ENCODE data around the gene NOLC1. TPM values are rescaled to one million over a fixed set of nuclear protein-coding genes. Genes with fewer than 3 reads are reported as not detected.

NOLC1 gene
- total RNA-seq (10 to 100 TPM; 45.1 to 98.5 (median 58.8) TPM), polyA plus RNA-seq (10 to 100 TPM; 54.5 to 91.6 TPM), total RNA-seq (107 reads per million, percentile 85 among the genes with 10 or more reads in this experiment)

DNA sequence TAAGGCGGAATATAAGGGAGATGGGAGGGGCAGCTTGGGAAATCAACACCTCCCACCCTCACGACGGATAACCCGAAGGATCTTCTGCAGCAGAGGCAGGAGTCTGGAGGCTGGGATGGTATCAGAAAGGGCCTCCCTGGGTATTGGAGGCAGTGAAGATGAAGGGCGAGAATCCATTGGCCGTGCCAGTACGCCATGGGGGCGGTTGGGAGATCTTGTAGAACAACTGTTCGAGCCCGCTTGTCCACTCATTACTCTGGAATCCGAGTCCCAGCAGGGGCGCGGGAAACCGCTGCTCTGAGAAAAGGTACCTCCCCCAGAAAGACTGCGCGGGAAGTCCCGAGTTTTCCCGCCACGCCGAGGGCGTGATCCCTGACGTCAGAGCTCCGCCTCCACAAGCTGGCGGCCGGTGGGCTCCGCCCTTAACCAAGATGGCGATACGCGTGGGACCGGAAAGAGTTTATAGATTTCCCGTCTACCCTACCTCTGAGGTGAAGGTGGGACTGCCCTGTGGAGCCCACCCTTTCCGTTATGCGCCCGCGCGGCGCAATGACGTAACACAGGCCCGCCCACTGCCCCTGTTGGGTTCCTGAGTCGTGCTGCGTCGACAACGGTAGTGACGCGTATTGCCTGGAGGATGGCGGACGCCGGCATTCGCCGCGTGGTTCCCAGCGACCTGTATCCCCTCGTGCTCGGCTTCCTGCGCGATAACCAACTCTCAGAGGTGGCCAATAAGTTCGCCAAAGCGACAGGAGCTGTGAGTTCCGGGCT is at the start of gene NOLC1:
Gene NOLC1 (plus strand): TSS at position 616 of the 771 bp plus-strand sequence. CDS start 22 bp downstream, at position 638.
- Histone ChIP-seq H3K36me3 (ENCODE audit: control insufficient read depth in 2 of 3, insufficient read depth in 3 of 3, low read length in 3 of 3) (peaks cover 9 to 40% (median 12%) of the 10 kb centered on the region in 3 experiments), H3K9me3 (ENCODE audit: control insufficient read depth in 2 of 3, low read length in 3 of 3) (no peaks in the 10 kb centered on the region), H3K27me3 (ENCODE audit: control insufficient read depth in 2 of 2, insufficient read depth in 2 of 2, low read length in 2 of 2) (no peaks in the 10 kb centered on the region), H3K4me1 (ENCODE audit: control insufficient read depth in 2 of 2, insufficient read depth in 2 of 2, low read length in 2 of 2) (peaks cover 11 to 16% of the 10 kb centered on the region in 2 donors), H3K4me3 (ENCODE audit: low read length) (peak within 1 kb of the TSS; percentile 87), H3K27ac (ENCODE audit: low read depth, low read length) (peak within 1 kb of the TSS; percentile 94)
- Mint-ChIP-seq H3K27me3 (peaks cover 0 to 4% (median 0%) of the 10 kb centered on the region in 5 donors), H3K36me3 (peaks cover 6 to 30% (median 13%) of the 10 kb centered on the region in 5 donors), H3K9me3 (no peaks in the 10 kb centered on the region), H3K27ac (peak within 1 kb of the TSS; percentile 91 to 98 (median 96)), H3K4me3 (peak within 1 kb of the TSS; percentile 91 to 98 (median 96)), H3K4me1 (peaks cover 28 to 58% (median 43%) of the 10 kb centered on the region in 7 donors)
- ChIA-PET CTCF (interaction anchor here (1.2 kb wide), 1 partner anchor 20 kb away, joined by 5 read pairs; the partner anchor contains the start of gene PPRC1), POLR2A (interaction anchor here (0.6 to 2.1 kb wide), 19 partner anchors 8 to 1247 kb away, joined by 3 to 10 read pairs (median 5); partner anchors contain the start of genes CNNM2, HPS6, OGA and PPRC1)
- ATAC-seq (peak; percentile 97), DNase-seq (peak; percentile 95 to 100 (median 100))
- intact Hi-C loops (cut with micrococcal nuclease) = loop anchor here (1.0 to 5.0 kb wide), 25 partner anchors 17 to 1092 kb away; partner anchors contain the start of genes ARMH3 (in 2 of the 2), GBF1 (in 2 of the 2), HPS6 (in 2 of the 2) and LDB1 (in 2 of the 2)

DNA sequence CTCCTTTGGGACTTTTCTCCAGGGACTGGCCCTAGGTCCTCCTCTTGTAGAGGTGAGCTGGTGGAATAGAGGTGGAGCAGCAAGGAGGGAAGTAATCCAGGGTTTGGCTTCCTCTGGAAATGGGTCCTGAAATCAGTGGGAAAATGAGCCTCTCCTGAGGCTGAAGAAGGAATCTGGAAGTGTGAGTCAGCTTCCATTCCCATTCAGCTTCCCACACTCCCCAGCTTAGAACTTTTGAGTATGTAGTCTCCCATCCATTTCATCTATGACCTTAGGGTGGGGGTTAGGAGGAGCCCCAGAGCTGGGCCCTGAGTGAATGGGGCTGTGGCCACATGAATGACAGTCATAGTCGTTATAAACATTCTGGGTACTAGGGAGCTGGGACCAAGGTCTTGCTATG is 49.8 kb upstream of the NOLC1 start:
- H3K9me3 Mint-ChIP-seq = no peaks in the 10 kb centered on the region
- no peak for ATAC-seq
- Histone ChIP-seq H3K9me3 (ENCODE audit: control insufficient read depth in 2 of 3, low read length in 3 of 3) (no peaks in the 10 kb centered on the region), H3K27me3 (ENCODE audit: control insufficient read depth in 2 of 2, insufficient read depth in 2 of 2, low read length in 2 of 2) (no peaks in the 10 kb centered on the region), H3K27ac (ENCODE audit: low read depth, low read length) (no peak overlapping the region), H3K4me3 (ENCODE audit: low read length) (no peak overlapping the region), H3K36me3 (ENCODE audit: control insufficient read depth in 2 of 3, insufficient read depth in 3 of 3, low read length in 3 of 3) (peaks cover 0 to 15% (median 0%) of the 10 kb centered on the region in 3 experiments), H3K4me1 (ENCODE audit: control insufficient read depth in 2 of 2, insufficient read depth in 2 of 2, low read length in 2 of 2) (no peaks in the 10 kb centered on the region)
- peaks cover 0 to 11% (median 0%) of the 10 kb centered on the region in 5 donors for H3K36me3 Mint-ChIP-seq
- H3K27ac Mint-ChIP-seq = no peak overlapping the region
- ChIA-PET POLR2A (interaction anchor here (1.5 to 4.3 kb wide), 3 partner anchors 10 to 22 kb away, joined by 5 to 19 read pairs (median 6); no protein-coding TSS in a partner anchor), CTCF (interaction anchor here (0.9 to 1.2 kb wide), 2 partner anchors 10 to 16 kb away, joined by 3 read pairs; no protein-coding TSS in a partner anchor)
- H3K4me1 Mint-ChIP-seq = peaks cover 9 to 20% (median 16%) of the 10 kb centered on the region in 7 donors
- H3K27me3 Mint-ChIP-seq = no peaks in the 10 kb centered on the region
- H3K4me3 Mint-ChIP-seq = no peak overlapping the region
- intact Hi-C loops (cut with micrococcal nuclease) = no loop called here
- no peak for DNase-seq

DNA sequence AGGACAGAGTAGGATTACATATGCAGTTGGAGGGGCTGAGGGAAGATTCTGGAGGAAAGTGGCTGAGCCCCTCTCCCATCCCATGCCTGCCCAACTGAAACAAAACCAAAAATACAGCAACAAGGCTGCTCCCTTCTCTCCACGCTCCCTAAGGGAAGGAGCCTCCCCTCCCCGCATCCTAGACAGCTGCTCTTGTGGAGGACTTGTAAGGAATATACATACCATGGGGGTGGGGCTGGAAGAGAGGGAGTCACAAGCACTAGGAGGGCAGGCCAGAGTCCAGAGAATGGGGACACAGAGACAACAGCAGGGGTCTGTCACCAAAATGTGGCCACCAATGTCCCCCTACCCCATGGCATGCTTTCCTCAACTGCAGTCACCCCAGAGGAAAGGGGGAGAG is 45.2 kb upstream of the NOLC1 start:
- peaks cover 25 to 50% (median 26%) of the 10 kb centered on the region in 3 experiments for H3K36me3 ChIP-seq (ENCODE audit: control insufficient read depth in 2 of 3, insufficient read depth in 3 of 3, low read length in 3 of 3)
- ChIA-PET CTCF (no interaction called here), POLR2A (no interaction called here)
- ATAC-seq (no peak), DNase-seq (no peak)
- H3K4me1 ChIP-seq (ENCODE audit: control insufficient read depth in 2 of 2, insufficient read depth in 2 of 2, low read length in 2 of 2) = no peaks in the 10 kb centered on the region
- Mint-ChIP-seq H3K36me3 (peaks cover 0 to 40% (median 13%) of the 10 kb centered on the region in 5 donors), H3K27me3 (no peaks in the 10 kb centered on the region), H3K4me3 (no peak overlapping the region), H3K9me3 (no peaks in the 10 kb centered on the region), H3K27ac (peak overlapping the region in 2 of 9 donors; percentile 45 to 65), H3K4me1 (peaks cover 13 to 31% (median 29%) of the 10 kb centered on the region in 7 donors)
- H3K27me3 ChIP-seq (ENCODE audit: control insufficient read depth in 2 of 2, insufficient read depth in 2 of 2, low read length in 2 of 2) = no peaks in the 10 kb centered on the region
- no peak overlapping the region for H3K27ac ChIP-seq (ENCODE audit: low read depth, low read length)
- no peak overlapping the region for H3K4me3 ChIP-seq (ENCODE audit: low read length)
- no peaks in the 10 kb centered on the region for H3K9me3 ChIP-seq (ENCODE audit: control insufficient read depth in 2 of 3, low read length in 3 of 3)
- intact Hi-C loops (cut with micrococcal nuclease) = no loop called here

DNA sequence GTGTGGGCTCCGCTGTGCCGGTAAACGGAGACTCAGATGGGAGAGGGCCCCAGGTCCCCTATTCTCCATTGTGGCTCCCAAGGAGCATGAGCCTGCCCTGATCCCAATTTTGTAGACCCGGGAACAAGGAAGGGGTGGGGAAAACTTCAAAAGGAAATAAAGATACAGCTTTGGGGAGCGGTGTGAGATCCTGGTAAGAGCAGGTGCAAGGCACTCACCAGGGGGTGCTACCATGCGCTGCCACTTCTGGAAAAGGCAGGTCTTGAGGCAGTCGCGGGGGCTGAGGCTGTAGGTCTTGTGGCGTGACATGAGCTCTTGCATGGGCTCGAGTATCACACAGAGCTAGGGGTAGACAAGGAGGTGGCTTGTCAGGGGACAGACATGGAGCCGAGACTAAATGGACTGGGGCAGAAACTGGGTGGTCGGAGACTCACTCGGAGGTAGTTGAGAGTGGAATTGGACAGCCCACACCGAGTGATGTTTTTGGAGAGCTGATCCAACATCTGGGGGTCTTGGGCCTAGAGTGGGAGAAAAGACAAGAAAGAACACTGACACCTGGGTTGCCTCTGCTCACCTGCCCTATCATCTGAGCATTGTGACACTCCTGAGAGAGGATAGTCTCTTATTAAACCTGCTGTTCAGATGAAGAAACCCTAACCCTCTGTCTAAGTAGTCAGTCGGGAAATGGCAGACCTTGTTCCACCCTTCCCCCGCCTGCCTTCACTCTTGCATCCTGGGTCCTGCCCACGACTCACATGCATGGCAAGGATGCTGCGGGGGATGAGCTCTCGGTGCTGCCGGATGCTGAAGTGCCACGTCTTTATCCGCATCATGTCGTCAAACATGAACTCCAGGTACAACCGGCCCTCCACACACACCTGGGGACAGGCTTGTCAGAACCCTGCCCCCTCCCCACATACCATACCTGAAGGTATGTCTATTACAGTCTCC is 42.7 kb upstream of the NOLC1 start:
- Histone ChIP-seq H3K27ac (ENCODE audit: low read depth, low read length) (no peak overlapping the region), H3K9me3 (ENCODE audit: control insufficient read depth in 2 of 3, low read length in 3 of 3) (no peaks in the 10 kb centered on the region), H3K4me3 (ENCODE audit: low read length) (no peak overlapping the region), H3K27me3 (ENCODE audit: control insufficient read depth in 2 of 2, insufficient read depth in 2 of 2, low read length in 2 of 2) (no peaks in the 10 kb centered on the region), H3K4me1 (ENCODE audit: control insufficient read depth in 2 of 2, insufficient read depth in 2 of 2, low read length in 2 of 2) (peaks cover 18% of the 10 kb centered on the region in 2 donors), H3K36me3 (ENCODE audit: control insufficient read depth in 2 of 3, insufficient read depth in 3 of 3, low read length in 3 of 3) (peaks cover 25 to 50% (median 26%) of the 10 kb centered on the region in 3 experiments)
- DNase-seq (no peak), ATAC-seq (no peak)
- ChIA-PET POLR2A (interaction anchor here (0.6 to 1.1 kb wide), 6 partner anchors 9 to 426 kb away, joined by 3 read pairs; partner anchors contain the start of gene FBXL15), CTCF (interaction anchor here (0.7 to 1.0 kb wide), 2 partner anchors 21 to 211 kb away, joined by 4 read pairs; no protein-coding TSS in a partner anchor)
- H3K9me3 Mint-ChIP-seq = no peaks in the 10 kb centered on the region
- no peaks in the 10 kb centered on the region for H3K27me3 Mint-ChIP-seq
- intact Hi-C loops (cut with micrococcal nuclease) = no loop called here
- H3K4me3 Mint-ChIP-seq = no peak overlapping the region
- peaks cover 0 to 39% (median 13%) of the 10 kb centered on the region in 5 donors for H3K36me3 Mint-ChIP-seq
- H3K4me1 Mint-ChIP-seq = peaks cover 26 to 46% (median 43%) of the 10 kb centered on the region in 7 donors
- peak overlapping the region in 5 of 9 donors; percentile 6 to 56 (median 38) for H3K27ac Mint-ChIP-seq

DNA sequence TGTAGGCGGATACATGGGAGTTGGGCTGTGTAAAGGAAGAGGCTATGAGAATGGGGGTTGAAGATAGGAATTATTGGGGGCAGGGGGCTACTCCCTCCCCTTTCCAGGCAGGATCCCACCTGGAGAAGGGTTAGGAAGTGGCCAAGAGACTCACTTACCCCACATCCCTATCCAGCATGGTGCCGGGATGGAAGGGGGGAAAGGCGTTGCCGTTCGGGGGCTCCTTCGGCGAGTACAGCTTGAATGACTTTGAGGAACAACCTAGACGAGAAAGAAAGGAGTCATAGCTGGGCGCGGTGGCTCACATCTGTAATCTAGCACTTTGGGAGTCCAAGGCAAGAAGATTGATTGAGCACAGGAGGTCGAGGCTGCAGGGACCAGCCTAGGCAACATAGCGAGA is 40.9 kb upstream of the NOLC1 start:
- Mint-ChIP-seq H3K9me3 (no peaks in the 10 kb centered on the region), H3K27me3 (no peaks in the 10 kb centered on the region), H3K4me3 (peak overlapping the region in 1 of 10 donors; percentile 33), H3K36me3 (peaks cover 0 to 36% (median 13%) of the 10 kb centered on the region in 5 donors), H3K27ac (peak overlapping the region in 4 of 9 donors; percentile 17 to 57 (median 30)), H3K4me1 (peaks cover 26 to 48% (median 43%) of the 10 kb centered on the region in 7 donors)
- H3K27me3 ChIP-seq (ENCODE audit: control insufficient read depth in 2 of 2, insufficient read depth in 2 of 2, low read length in 2 of 2) = no peaks in the 10 kb centered on the region
- H3K4me3 ChIP-seq (ENCODE audit: low read length) = no peak overlapping the region
- H3K4me1 ChIP-seq (ENCODE audit: control insufficient read depth in 2 of 2, insufficient read depth in 2 of 2, low read length in 2 of 2) = peaks cover 23 to 31% of the 10 kb centered on the region in 2 donors
- intact Hi-C loops (cut with micrococcal nuclease) = no loop called here
- DNase-seq (no peak), ATAC-seq (no peak)
- peaks cover 25 to 50% (median 26%) of the 10 kb centered on the region in 3 experiments for H3K36me3 ChIP-seq (ENCODE audit: control insufficient read depth in 2 of 3, insufficient read depth in 3 of 3, low read length in 3 of 3)
- no peak overlapping the region for H3K27ac ChIP-seq (ENCODE audit: low read depth, low read length)
- POLR2A ChIA-PET = interaction anchor here (2.9 kb wide), 1 partner anchor 8 kb away, joined by 19 read pairs; no protein-coding TSS in a partner anchor
- H3K9me3 ChIP-seq (ENCODE audit: control insufficient read depth in 2 of 3, low read length in 3 of 3) = no peaks in the 10 kb centered on the region
- CTCF ChIA-PET = interaction anchor here (1.2 to 1.3 kb wide), 2 partner anchors 12 to 38 kb away, joined by 3 to 7 read pairs; no protein-coding TSS in a partner anchor

Data from naive thymus-derived CD4-positive, alpha-beta T cell (primary cell).